Activated T-cell treated with anti-CD3 and anti-CD28 coated beads, Interleukin-2, amount 50 U/mL, for 72 hours (primary cell): Measurements from ENCODE around the gene AFF3. TPM values are rescaled to one million over a fixed set of nuclear protein-coding genes. Genes with fewer than 3 reads are reported as not detected.
A peak's percentile ranks its signal among the peaks of the same experiment; 100 is the strongest.

Experiments used
- ATAC-seq, 2 donors: fragments of 150-1000 bp; cut with Tn5 transposase; replicated peaks in 1 of 2; 2 replicates each; pipeline ENCODE4 v1.10.0; 2021; ENCODE audit warnings: moderate library complexity in 2 of 2, mild to moderate bottlenecking in 1 of 2
- DNase-seq, 2 donors: peaks; one replicate each; pipeline ENCODE4 v3.0.0; 2021 to 2022; ENCODE audit warnings: mixed read lengths in 1 of 2
- H3K27ac Mint-ChIP-seq: one replicate; pipeline ENCODE4 v1.8.0; 2022; ENCODE audit warnings: mild to moderate bottlenecking, moderate library complexity, mixed read lengths
- H3K27me3 Mint-ChIP-seq: one replicate; pipeline ENCODE4 v1.8.0; 2022; ENCODE audit warnings: low read depth, mixed read lengths
- H3K36me3 Mint-ChIP-seq, 2 donors: one replicate each; pipeline ENCODE4 v1.8.0; 2022; ENCODE audit warnings: mixed read lengths in 2 of 2, mild to moderate bottlenecking in 1 of 2; ENCODE audit not compliant: insufficient read depth in 2 of 2
- H3K4me1 Mint-ChIP-seq: one replicate; pipeline ENCODE4 v1.8.0; 2022; ENCODE audit warnings: low read depth, mixed read lengths
- H3K4me3 Mint-ChIP-seq, 2 donors: one replicate each; pipeline ENCODE4 v1.8.0; 2022; ENCODE audit warnings: mild to moderate bottlenecking in 2 of 2, mixed read lengths in 2 of 2, moderate library complexity in 2 of 2
- H3K9me3 Mint-ChIP-seq, 2 donors: one replicate each; pipeline ENCODE4 v1.8.0; 2022; ENCODE audit warnings: mixed read lengths in 2 of 2
- total RNA-seq, 2 donors: library from RNA; stranded (reverse); gene quantifications; one replicate each; pipeline ENCODE4 v1.2.3, GENCODE V29; 2022

The AFF3 gene
- total RNA-seq, 2 donors from 2014 or later = 0.39 to 2.6 TPM

DNA sequence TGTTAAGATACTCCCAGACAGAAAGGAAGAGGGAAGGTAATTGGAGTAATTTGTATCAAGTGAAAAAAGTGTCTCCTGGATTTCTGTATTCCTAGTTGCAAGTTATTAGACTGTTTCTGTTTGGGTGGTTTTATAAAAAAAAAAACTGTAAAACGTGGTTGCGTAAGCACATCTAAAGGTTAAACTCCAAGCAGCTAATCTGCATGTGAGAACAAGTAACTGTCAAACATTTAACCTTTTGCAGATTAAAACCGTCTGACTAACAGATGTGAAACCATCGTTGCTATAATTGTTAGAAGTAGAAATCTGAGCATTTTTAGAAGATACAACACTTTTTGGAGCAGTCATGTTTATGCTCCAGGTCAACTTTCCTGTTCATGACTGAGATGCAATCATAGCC, 72.3 kb downstream of the AFF3 start:
- no peaks in the 10 kb centered on the region for H3K36me3 Mint-ChIP-seq
- no peak for ATAC-seq
- H3K27me3 Mint-ChIP-seq = peaks cover 26% of the 10 kb centered on the region
- peaks cover 52% of the 10 kb centered on the region for H3K4me1 Mint-ChIP-seq
- no peak overlapping the region for H3K4me3 Mint-ChIP-seq
- DNase-seq = no peak
- H3K9me3 Mint-ChIP-seq = no peaks in the 10 kb centered on the region
- H3K27ac Mint-ChIP-seq = no peak overlapping the region

DNA sequence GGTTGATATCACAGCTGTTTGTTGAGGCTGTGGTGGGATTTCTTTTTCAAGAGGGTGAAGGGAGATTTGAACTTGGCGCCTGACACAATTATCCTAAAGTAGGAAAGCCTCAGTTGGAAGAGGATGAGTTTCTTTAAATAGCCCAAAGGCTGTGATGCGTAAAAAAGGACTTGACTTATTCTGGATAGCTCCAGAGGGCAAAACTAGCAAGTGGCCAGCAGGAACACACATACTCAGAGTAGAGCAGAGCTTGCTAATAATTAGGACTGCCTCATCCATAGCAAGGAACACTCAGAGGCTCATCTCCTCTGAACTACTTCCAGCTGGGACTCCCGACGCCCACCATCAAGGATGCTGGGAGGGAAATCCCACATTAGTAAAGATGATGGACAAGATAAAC, 74.0 kb downstream of the AFF3 start:
- Mint-ChIP-seq H3K36me3 (peaks cover 2 to 3% of the 10 kb centered on the region in 2 donors), H3K27ac (no peak overlapping the region), H3K4me3 (no peak overlapping the region), H3K4me1 (peaks cover 69% of the 10 kb centered on the region), H3K27me3 (peaks cover 19% of the 10 kb centered on the region), H3K9me3 (peaks cover 0 to 1% of the 10 kb centered on the region in 2 donors)
- DNase-seq (no peak), ATAC-seq (no peak)

DNA sequence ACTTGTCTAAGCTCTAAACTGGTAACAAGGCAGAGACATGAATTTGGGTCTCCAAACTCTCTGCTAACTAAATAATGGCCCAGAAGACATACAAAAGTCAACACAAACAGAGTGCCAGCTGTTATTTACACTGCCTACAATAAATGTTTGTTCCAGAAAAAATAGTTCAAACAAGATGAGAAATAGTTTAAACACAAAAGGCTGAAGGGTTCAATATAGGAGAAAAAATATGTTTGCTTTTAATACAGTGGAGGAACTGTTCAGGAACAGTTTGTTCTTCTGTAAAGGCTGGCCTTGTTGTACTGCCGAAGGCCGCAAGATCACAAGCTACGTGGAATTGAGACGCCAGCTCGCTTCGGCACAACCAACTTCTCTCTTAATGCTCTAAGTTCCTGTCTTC, 74.6 kb downstream of the AFF3 start:
- no peak overlapping the region for H3K4me3 Mint-ChIP-seq
- H3K9me3 Mint-ChIP-seq = peaks cover 0 to 2% of the 10 kb centered on the region in 2 donors
- H3K36me3 Mint-ChIP-seq = peaks cover 2 to 6% of the 10 kb centered on the region in 2 donors
- no peak overlapping the region for H3K27ac Mint-ChIP-seq
- H3K27me3 Mint-ChIP-seq = peaks cover 19% of the 10 kb centered on the region
- H3K4me1 Mint-ChIP-seq = peaks cover 73% of the 10 kb centered on the region
- ATAC-seq (no peak), DNase-seq (no peak)

DNA sequence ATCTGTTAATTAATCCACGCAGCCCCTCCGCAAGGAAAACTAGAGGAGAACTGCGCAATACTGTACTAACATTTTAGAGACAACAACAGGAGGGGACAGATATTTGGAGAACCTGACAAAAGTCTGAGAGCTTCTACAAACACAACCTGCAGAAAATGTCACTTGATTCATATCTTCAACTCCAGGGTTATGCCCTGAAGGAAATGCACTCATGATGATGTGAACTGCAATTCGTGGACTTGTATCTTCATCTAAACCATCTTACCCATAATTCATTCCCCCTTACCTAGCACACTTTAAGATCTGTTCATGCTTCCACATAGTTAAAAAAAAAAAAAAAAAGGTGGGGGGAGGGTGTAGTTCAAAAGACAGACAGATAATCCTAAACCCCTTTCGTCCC, 75.5 kb downstream of the AFF3 start:
- DNase-seq = no peak

DNA sequence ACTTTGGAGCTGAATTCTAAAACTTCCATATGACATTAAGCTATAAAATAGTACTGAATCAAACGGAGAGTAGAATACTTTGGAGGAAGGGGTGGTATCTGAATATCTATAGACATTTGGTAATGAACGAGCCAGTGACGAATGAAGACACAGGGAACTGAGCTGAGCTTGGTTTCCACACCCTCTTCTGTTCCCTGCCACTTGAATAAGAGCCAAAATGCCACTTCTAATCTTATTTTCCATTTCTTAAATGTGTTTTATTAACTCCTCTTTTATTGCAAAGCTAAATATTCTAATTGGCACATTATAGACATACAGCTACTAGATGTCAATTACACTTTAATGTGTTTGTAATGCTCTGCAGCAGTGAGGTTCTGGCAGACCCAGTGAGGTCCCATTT, 76.1 kb downstream of the AFF3 start:
- Mint-ChIP-seq H3K9me3 (peaks cover 2 to 3% of the 10 kb centered on the region in 2 donors), H3K27me3 (peaks cover 19% of the 10 kb centered on the region), H3K4me1 (peaks cover 80% of the 10 kb centered on the region), H3K27ac (no peak overlapping the region), H3K4me3 (no peak overlapping the region), H3K36me3 (peaks cover 9 to 10% of the 10 kb centered on the region in 2 donors)
- ATAC-seq (no peak), DNase-seq (no peak)

More for the DNA sequence above, 75.5 kb downstream of the AFF3 start:
- H3K9me3 Mint-ChIP-seq = peaks cover 2 to 3% of the 10 kb centered on the region in 2 donors
- peaks cover 80% of the 10 kb centered on the region for H3K4me1 Mint-ChIP-seq
- H3K27me3 Mint-ChIP-seq = peaks cover 19% of the 10 kb centered on the region
- H3K4me3 Mint-ChIP-seq = no peak overlapping the region
- no peak overlapping the region for H3K27ac Mint-ChIP-seq
- peaks cover 8 to 9% of the 10 kb centered on the region in 2 donors for H3K36me3 Mint-ChIP-seq
- no peak for ATAC-seq

DNA sequence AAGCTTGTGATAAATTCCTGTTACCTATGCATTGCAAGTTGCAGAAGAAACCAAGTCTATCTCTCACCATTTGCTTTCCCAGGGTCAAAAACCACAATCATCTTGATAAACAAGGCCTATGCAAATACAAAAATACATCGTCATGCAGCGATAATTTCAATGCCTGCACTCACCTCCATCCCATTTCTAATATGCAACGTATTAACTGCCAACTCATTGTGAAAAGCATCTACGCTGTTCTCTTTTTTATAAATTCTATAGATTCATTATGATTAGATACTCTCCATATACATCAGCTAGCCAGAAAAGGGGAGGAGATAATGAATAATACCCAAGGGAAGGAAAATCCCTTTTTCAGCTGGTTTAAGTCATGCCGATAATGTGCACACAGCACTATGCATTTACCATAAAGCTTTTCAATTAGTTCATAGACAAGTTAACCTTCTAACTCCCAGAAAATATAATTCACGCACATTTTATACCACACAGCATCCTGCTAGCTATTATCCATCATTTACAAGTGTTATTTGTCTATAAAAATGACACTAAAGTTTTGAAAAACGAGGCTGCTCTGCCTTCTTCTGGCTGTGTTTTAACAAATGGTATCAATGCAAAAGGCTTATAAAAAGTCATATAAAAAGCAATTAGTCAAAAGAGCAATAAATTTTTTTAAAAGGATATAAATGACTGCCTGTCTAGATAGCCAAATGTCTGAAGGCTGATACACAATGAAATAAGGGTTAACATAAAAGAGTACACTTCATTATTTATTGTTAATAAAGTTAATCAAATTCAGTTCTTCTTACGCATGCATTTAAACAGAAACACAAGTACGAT, 77.6 kb downstream of the AFF3 start:
- peaks cover 9 to 10% of the 10 kb centered on the region in 2 donors for H3K36me3 Mint-ChIP-seq
- peak overlapping the region; percentile 20 to 28 for H3K4me3 Mint-ChIP-seq
- ATAC-seq (peak; percentile 63 to 72), DNase-seq (no peak)
- H3K9me3 Mint-ChIP-seq = peaks cover 2 to 3% of the 10 kb centered on the region in 2 donors
- peaks cover 19% of the 10 kb centered on the region for H3K27me3 Mint-ChIP-seq
- peaks cover 82% of the 10 kb centered on the region for H3K4me1 Mint-ChIP-seq
- no peak overlapping the region for H3K27ac Mint-ChIP-seq

DNA sequence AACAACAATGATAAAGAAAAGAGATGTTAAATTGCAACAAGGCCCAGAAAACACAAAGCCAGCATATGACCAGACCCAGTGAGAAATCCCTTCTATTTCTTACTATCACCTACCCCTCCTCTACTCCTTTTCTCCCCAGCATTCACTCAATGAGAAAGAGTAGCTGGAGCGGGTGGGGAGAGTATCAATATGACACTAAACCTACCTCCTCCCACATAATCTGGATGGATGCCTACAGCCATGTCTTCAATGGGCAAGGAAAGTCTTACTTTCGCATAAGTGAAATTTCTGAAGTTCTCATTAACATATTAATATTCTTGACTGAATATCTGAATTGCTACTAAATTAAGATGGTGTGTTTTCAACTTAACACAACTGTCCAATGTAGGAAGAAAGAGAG, 78.2 kb downstream of the AFF3 start:
- peaks cover 9 to 10% of the 10 kb centered on the region in 2 donors for H3K36me3 Mint-ChIP-seq
- H3K27ac Mint-ChIP-seq = no peak overlapping the region

DNA sequence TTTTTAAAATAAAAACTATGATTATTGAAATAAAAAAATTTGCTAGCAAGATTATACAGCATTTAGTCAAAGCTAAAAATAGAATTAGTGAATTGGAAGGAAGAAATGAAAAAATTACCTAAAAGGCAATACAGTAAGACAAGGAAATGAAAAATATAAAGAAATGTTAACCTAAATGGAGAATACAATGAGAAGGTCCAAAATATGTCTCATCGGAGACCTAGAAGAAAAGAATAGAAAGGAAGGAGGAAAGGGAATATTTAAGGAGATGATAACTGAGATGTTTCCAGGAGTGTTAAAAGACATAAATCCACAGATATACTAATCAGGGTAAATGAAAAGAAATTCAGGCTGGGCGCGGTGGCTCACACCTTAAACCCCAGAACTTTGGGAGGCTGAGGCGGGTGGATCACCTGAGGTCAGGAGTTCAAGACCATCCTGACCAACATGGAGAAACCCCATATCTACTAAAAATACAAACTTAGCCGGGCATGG, 78.9 kb downstream of the AFF3 start:
- ATAC-seq = no peak
- peaks cover 77% of the 10 kb centered on the region for H3K4me1 Mint-ChIP-seq
- no peak for DNase-seq
- peaks cover 2 to 3% of the 10 kb centered on the region in 2 donors for H3K9me3 Mint-ChIP-seq
- peak overlapping the region; percentile 21 to 28 for H3K4me3 Mint-ChIP-seq
- H3K36me3 Mint-ChIP-seq = peaks cover 9 to 10% of the 10 kb centered on the region in 2 donors
- H3K27ac Mint-ChIP-seq = no peak overlapping the region
- peaks cover 18% of the 10 kb centered on the region for H3K27me3 Mint-ChIP-seq

More for the DNA sequence above, 78.2 kb downstream of the AFF3 start:
- Mint-ChIP-seq H3K9me3 (peaks cover 2 to 3% of the 10 kb centered on the region in 2 donors), H3K4me1 (peaks cover 82% of the 10 kb centered on the region), H3K4me3 (peak overlapping the region; percentile 9 to 21), H3K27me3 (peaks cover 19% of the 10 kb centered on the region)
- peak; percentile 32 to 40 for ATAC-seq
- peak in 1 of 2 donors; percentile 12 for DNase-seq

DNA sequence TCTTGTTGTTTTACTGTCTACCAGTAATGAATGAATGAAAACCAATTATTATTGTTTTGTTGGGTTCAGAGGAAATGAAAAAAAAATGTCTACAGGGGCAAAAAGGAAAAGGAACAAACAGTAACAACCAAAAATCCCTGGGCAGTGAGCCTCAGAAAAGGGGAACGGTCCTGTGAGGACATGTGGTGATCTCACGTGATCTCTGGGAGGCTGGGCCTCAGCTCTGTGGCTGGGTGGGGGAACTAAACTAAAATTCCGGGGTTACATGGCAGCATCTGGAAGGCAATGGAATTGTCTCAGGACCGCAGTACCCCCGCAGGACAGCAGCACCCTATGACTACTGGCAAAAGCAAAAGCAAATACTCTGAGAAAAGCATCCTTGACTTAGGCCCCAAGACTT, 80.1 kb downstream of the AFF3 start:
- no peak overlapping the region for H3K27ac Mint-ChIP-seq
- H3K4me3 Mint-ChIP-seq = no peak overlapping the region
- H3K4me1 Mint-ChIP-seq = peaks cover 77% of the 10 kb centered on the region
- ATAC-seq (no peak), DNase-seq (no peak)
- H3K36me3 Mint-ChIP-seq = peaks cover 9 to 10% of the 10 kb centered on the region in 2 donors
- H3K27me3 Mint-ChIP-seq = peaks cover 10% of the 10 kb centered on the region
- peaks cover 2 to 3% of the 10 kb centered on the region in 2 donors for H3K9me3 Mint-ChIP-seq

DNA sequence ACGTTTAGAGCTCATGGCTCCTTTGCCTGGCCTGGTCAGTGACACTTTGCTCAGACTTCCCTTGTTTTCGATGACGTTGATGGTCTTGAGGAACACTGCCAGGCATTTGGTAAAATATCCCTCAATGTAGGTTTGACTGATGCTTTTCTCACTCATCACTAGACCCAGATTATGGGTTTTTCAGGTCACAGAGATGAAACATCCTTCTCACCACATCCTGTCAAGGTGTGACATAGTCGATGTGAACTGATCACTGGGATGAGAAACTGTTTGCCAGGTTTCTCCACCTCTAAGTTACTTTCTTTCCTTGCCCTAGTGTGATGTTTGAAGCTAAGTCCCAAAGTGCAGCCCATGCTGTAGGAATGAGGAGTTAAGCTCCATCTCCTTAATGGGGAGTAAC, 81.5 kb downstream of the AFF3 start:
- peaks cover 2 to 3% of the 10 kb centered on the region in 2 donors for H3K9me3 Mint-ChIP-seq
- ATAC-seq = peak; percentile 86 to 88
- peak overlapping the region; percentile 11 to 66 for H3K4me3 Mint-ChIP-seq
- peaks cover 69% of the 10 kb centered on the region for H3K4me1 Mint-ChIP-seq
- H3K36me3 Mint-ChIP-seq = peaks cover 9 to 10% of the 10 kb centered on the region in 2 donors
- peak; percentile 33 to 37 for DNase-seq
- peak overlapping the region; percentile 46 for H3K27ac Mint-ChIP-seq
- peaks cover under 1% of the 10 kb centered on the region for H3K27me3 Mint-ChIP-seq

DNA sequence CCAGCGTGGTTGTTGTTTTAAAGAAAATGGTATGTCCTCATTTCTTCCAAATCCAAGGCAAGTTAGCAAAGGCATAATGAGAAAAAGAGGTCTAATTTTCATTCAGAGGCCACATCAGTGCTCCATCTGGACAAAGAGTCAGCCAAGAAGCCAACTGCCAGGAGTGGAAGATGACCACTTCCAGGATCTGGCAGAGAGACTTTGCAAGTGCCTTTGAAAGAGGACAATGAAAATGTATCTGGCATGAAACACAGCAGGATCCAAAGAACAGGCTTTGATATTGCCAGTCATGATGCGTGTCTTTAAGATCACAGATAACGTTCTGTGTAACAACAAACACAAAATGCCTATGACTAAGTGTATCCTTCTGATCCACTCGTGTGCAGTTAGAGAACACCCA, 82.8 kb downstream of the AFF3 start:
- no peak overlapping the region for H3K27ac Mint-ChIP-seq
- DNase-seq (no peak), ATAC-seq (no peak)
- H3K4me3 Mint-ChIP-seq = no peak overlapping the region
- H3K27me3 Mint-ChIP-seq = no peaks in the 10 kb centered on the region
- H3K36me3 Mint-ChIP-seq = peaks cover 9 to 10% of the 10 kb centered on the region in 2 donors
- peaks cover 66% of the 10 kb centered on the region for H3K4me1 Mint-ChIP-seq
- peaks cover 2 to 3% of the 10 kb centered on the region in 2 donors for H3K9me3 Mint-ChIP-seq

DNA sequence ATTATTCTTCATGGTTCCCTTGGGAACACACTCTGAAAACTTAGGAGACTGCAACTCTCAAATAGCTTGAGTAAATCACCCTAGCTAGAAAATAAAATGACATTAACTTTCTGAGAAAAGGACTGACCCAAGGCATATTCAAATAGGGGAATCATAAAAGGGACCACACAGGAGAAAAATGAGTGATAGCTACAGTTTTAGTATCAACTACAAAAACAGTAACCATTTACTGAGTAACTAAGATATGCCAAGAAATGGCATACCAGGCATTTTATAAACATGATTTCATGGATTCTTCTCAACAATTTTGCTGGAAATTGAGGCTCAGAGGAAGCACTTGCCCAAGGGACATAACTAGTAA, 84.5 kb downstream of the AFF3 start:
- H3K4me1 Mint-ChIP-seq = peaks cover 53% of the 10 kb centered on the region
- no peaks in the 10 kb centered on the region for H3K27me3 Mint-ChIP-seq
- no peak overlapping the region for H3K27ac Mint-ChIP-seq
- H3K9me3 Mint-ChIP-seq = peaks cover 2% of the 10 kb centered on the region in 2 donors
- ATAC-seq = no peak
- H3K4me3 Mint-ChIP-seq = no peak overlapping the region
- H3K36me3 Mint-ChIP-seq = peaks cover 4 to 7% of the 10 kb centered on the region in 2 donors
- DNase-seq = no peak

DNA sequence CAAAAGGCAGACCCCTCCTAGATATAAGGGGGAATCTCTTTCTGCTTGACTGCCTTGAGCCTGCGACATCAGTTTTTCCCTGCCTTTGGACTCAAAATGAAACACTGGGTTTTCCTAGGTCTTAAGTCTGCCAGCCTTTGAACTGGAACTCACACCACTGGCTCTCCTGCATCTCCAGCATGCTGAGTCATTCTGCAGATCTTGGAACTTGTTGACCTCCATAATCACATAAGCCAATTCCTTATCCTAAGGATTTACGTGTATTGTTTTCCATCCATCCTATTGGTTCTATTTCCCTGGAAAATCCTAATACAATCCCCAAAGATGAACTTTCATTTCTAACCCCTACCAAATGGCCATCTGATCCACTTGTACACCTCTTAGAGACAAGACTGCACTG, 88.0 kb downstream of the AFF3 start:
- no peaks in the 10 kb centered on the region for H3K36me3 Mint-ChIP-seq
- no peaks in the 10 kb centered on the region for H3K27me3 Mint-ChIP-seq
- H3K4me1 Mint-ChIP-seq = peaks cover 20% of the 10 kb centered on the region
- H3K9me3 Mint-ChIP-seq = no peaks in the 10 kb centered on the region
- no peak for ATAC-seq
- H3K27ac Mint-ChIP-seq = no peak overlapping the region
- no peak for DNase-seq
- no peak overlapping the region for H3K4me3 Mint-ChIP-seq
